ENCODE results near the gene MAP1S. TPM values are rescaled to one million over a fixed set of nuclear protein-coding genes. Genes with fewer than 3 reads are reported as not detected.

MAP1S gene
- total and polyA plus RNA-seq, 2 of the 13 experiments (the other 11 are each of a cell fraction or from before 2014, with no cell fraction given), result 3.8 to 7.3 TPM

DNA sequence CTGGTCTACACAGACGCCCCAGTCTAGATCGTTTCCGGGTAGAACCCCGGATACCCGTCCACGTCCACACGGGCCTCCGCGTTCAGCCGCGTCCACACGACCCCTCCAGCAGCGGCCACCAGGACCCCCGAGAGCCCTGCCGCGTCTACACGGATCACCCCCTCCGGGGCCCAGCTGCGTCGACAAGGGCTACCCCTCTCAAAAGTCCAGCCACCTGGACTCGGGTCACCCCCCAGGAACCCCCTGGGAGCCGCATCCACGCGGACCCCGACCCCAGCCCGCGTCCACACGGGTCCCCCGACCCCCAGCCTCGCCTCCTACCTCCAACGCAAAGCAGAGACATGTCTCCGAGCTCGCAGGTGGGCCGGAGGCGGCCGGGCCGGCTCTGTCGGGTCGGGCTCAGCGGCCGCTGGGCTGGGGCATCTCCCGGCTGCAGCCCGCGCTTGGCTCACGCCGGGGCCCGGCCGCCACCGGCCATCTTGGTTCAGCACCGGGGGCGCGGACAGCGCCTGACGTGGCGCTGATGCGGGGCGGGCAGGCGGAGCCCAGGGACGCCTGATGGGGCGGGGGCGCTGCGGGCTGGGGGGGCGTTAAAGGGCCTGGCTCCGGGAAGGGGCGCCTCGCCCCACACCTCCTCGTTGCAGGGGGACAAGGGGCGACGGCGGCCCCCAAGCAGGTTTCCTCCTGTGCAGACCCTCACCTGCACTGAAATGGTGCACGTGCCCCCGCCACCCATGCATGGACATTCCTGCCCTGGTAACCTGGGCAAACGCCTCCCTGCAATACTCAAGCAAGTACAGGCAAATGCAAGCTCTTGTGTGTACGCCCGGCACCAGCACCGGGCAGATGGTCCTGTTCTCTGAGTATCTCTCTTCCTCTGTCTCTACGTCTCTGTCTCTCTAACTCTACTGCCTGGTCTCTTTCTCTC, 31.2 kb upstream of the MAP1S start, which contains the start of gene UNC13A (continued):
- no peak for TF ChIP-seq TP53 (CRISPR knock-in tag; conservative IDR thresholded peaks at IDR 0.05)
- TF ChIP-seq ZNF598 (CRISPR knock-in tag; IDR thresholded peaks at IDR 0.05; ENCODE audit: borderline replicate concordance), result no peak
- no peak for TF ChIP-seq NR2F6 (IDR thresholded peaks at IDR 0.05)
- TF ChIP-seq NR2F6 (CRISPR knock-in tag; IDR thresholded peaks at IDR 0.05), result no peak
- TF ChIP-seq, protein P1, sequence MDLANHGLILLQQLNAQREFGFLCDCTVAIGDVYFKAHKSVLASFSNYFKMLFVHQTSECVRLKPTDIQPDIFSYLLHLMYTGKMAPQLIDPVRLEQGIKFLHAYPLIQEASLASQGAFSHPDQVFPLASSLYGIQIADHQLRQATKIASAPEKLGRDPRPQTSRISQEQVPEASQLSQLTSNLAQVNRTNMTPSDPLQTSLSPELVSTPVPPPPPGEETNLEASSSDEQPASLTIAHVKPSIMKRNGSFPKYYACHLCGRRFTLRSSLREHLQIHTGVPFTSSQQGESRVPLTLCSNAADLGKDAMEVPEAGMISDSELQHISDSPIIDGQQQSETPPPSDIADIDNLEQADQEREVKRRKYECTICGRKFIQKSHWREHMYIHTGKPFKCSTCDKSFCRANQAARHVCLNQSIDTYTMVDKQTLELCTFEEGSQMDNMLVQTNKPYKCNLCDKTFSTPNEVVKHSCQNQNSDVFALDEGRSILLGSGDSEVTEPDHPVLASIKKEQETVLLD (CRISPR knock-in tag; IDR thresholded peaks at IDR 0.05; ENCODE audit: low read depth), result no peak
- peak; percentile 41; the same call in 1 of the 2 replicates for TF ChIP-seq TGIF2 (CRISPR knock-in tag; IDR thresholded peaks at IDR 0.05)
- no peak for TF ChIP-seq ELF4 (CRISPR knock-in tag; IDR thresholded peaks at IDR 0.05; ENCODE audit: borderline replicate concordance)
- no peak for TF ChIP-seq ELF1 (CRISPR knock-in tag; IDR thresholded peaks at IDR 0.05)
- no peak for TF ChIP-seq RCOR2 (CRISPR knock-in tag; IDR thresholded peaks at IDR 0.05)
- TF ChIP-seq RFXANK (CRISPR knock-in tag; IDR thresholded peaks at IDR 0.05), result no peak
- TF ChIP-seq, protein P2, sequence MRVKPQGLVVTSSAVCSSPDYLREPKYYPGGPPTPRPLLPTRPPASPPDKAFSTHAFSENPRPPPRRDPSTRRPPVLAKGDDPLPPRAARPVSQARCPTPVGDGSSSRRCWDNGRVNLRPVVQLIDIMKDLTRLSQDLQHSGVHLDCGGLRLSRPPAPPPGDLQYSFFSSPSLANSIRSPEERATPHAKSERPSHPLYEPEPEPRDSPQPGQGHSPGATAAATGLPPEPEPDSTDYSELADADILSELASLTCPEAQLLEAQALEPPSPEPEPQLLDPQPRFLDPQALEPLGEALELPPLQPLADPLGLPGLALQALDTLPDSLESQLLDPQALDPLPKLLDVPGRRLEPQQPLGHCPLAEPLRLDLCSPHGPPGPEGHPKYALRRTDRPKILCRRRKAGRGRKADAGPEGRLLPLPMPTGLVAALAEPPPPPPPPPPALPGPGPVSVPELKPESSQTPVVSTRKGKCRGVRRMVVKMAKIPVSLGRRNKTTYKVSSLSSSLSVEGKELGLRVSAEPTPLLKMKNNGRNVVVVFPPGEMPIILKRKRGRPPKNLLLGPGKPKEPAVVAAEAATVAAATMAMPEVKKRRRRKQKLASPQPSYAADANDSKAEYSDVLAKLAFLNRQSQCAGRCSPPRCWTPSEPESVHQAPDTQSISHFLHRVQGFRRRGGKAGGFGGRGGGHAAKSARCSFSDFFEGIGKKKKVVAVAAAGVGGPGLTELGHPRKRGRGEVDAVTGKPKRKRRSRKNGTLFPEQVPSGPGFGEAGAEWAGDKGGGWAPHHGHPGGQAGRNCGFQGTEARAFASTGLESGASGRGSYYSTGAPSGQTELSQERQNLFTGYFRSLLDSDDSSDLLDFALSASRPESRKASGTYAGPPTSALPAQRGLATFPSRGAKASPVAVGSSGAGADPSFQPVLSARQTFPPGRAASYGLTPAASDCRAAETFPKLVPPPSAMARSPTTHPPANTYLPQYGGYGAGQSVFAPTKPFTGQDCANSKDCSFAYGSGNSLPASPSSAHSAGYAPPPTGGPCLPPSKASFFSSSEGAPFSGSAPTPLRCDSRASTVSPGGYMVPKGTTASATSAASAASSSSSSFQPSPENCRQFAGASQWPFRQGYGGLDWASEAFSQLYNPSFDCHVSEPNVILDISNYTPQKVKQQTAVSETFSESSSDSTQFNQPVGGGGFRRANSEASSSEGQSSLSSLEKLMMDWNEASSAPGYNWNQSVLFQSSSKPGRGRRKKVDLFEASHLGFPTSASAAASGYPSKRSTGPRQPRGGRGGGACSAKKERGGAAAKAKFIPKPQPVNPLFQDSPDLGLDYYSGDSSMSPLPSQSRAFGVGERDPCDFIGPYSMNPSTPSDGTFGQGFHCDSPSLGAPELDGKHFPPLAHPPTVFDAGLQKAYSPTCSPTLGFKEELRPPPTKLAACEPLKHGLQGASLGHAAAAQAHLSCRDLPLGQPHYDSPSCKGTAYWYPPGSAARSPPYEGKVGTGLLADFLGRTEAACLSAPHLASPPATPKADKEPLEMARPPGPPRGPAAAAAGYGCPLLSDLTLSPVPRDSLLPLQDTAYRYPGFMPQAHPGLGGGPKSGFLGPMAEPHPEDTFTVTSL (CRISPR knock-in tag; IDR thresholded peaks at IDR 0.05; ENCODE audit: borderline replicate concordance), result no peak
- TF ChIP-seq BORCS8-MEF2B (CRISPR knock-in tag; IDR thresholded peaks at IDR 0.05), result peak; percentile 55; the same call in 1 of the 2 replicates
- TF ChIP-seq NFE2L1 (CRISPR knock-in tag; IDR thresholded peaks at IDR 0.05; ENCODE audit: borderline replicate concordance), result no peak
- no peak for TF ChIP-seq CC2D1A (CRISPR knock-in tag; IDR thresholded peaks at IDR 0.05)
- TF ChIP-seq, protein P3, sequence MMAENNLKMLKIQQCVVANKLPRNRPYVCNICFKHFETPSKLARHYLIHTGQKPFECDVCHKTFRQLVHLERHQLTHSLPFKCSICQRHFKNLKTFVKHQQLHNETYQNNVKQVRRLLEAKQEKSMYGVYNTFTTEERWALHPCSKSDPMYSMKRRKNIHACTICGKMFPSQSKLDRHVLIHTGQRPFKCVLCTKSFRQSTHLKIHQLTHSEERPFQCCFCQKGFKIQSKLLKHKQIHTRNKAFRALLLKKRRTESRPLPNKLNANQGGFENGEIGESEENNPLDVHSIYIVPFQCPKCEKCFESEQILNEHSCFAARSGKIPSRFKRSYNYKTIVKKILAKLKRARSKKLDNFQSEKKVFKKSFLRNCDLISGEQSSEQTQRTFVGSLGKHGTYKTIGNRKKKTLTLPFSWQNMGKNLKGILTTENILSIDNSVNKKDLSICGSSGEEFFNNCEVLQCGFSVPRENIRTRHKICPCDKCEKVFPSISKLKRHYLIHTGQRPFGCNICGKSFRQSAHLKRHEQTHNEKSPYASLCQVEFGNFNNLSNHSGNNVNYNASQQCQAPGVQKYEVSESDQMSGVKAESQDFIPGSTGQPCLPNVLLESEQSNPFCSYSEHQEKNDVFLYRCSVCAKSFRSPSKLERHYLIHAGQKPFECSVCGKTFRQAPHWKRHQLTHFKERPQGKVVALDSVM (CRISPR knock-in tag; IDR thresholded peaks at IDR 0.05), result no peak
- no peak for TF ChIP-seq ZNF230 (CRISPR knock-in tag; IDR thresholded peaks at IDR 0.05)
- no peak for TF ChIP-seq ATF1 (CRISPR knock-in tag; IDR thresholded peaks at IDR 0.05)
- TF ChIP-seq, protein P4, sequence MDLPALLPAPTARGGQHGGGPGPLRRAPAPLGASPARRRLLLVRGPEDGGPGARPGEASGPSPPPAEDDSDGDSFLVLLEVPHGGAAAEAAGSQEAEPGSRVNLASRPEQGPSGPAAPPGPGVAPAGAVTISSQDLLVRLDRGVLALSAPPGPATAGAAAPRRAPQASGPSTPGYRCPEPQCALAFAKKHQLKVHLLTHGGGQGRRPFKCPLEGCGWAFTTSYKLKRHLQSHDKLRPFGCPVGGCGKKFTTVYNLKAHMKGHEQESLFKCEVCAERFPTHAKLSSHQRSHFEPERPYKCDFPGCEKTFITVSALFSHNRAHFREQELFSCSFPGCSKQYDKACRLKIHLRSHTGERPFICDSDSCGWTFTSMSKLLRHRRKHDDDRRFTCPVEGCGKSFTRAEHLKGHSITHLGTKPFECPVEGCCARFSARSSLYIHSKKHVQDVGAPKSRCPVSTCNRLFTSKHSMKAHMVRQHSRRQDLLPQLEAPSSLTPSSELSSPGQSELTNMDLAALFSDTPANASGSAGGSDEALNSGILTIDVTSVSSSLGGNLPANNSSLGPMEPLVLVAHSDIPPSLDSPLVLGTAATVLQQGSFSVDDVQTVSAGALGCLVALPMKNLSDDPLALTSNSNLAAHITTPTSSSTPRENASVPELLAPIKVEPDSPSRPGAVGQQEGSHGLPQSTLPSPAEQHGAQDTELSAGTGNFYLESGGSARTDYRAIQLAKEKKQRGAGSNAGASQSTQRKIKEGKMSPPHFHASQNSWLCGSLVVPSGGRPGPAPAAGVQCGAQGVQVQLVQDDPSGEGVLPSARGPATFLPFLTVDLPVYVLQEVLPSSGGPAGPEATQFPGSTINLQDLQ (CRISPR knock-in tag; IDR thresholded peaks at IDR 0.05), result no peak
